H1 (cell line): ENCODE data around the gene NTRK2. TPM values are rescaled to one million over a fixed set of nuclear protein-coding genes. Genes with fewer than 3 reads are reported as not detected.

Experiments
- CTCF ChIA-PET: fragments of 300-600 bp; sonication (Branson Sonifier 250); formaldehyde crosslinking; loops from one replicate; lab custom pipeline; 2021; ENCODE audit not compliant: partially characterized antibody; lab: Charles Lee
- POLR2A ChIA-PET: fragments of 300-600 bp; sonication (Branson Sonifier 250); formaldehyde crosslinking; loops from one replicate; lab custom pipeline; 2021; ENCODE audit warnings: inconsistent platforms; ENCODE audit not compliant: partially characterized antibody; lab: Charles Lee
- DNase-seq, 2 experiments: peaks; one replicate each; pipeline versions ENCODE4 v3.0.0 to v3.0.0-alpha.2; 2010 to 2022; ENCODE audit warnings: low spot score in 2 of 2, low read depth in 1 of 2, mixed read lengths in 1 of 2
- FAIRE-seq: peaks from 2 replicates; lab custom pipeline; 2011; peaks lifted over from hg19 to GRCh38; lab: Jason Lieb, UNC
- H2AFZ ChIP-seq: 2 replicates; pipeline ENCODE4 v1.8.1; 2012; ENCODE audit warnings: low read length, inconsistent platforms
- H2AK5ac ChIP-seq: 2 replicates; pipeline ENCODE4 v1.6.1; 2013; ENCODE audit warnings: low read depth, low read length
- H2BK120ac ChIP-seq: replicated peaks from 2 replicates; pipeline ENCODE3; 2013; ENCODE audit warnings: low read depth, low read length, inconsistent platforms
- H2BK12ac ChIP-seq: 2 replicates; pipeline ENCODE4 v1.6.1; 2013; ENCODE audit warnings: low read depth, low read length
- H2BK15ac ChIP-seq: 2 replicates; pipeline ENCODE4 v1.6.1; 2013; ENCODE audit warnings: low read length
- H2BK20ac ChIP-seq: 2 replicates; pipeline ENCODE4 v1.6.1; 2013; ENCODE audit warnings: low read length
- H2BK5ac ChIP-seq: 2 replicates; pipeline ENCODE4 v1.6.1; 2013; ENCODE audit warnings: low read depth, low read length
- H3K14ac ChIP-seq: 2 replicates; pipeline ENCODE4 v1.6.1; 2013; ENCODE audit warnings: inconsistent platforms; ENCODE audit not compliant: insufficient read length
- H3K18ac ChIP-seq: 2 replicates; pipeline ENCODE4 v1.6.1; 2013; ENCODE audit warnings: low read length; ENCODE audit errors: extremely low read depth
- H3K23ac ChIP-seq: 2 replicates; pipeline ENCODE4 v1.6.1; 2013; ENCODE audit warnings: inconsistent platforms; ENCODE audit not compliant: insufficient read length
- H3K23me2 ChIP-seq: 2 replicates; pipeline ENCODE4 v1.6.1; 2013; ENCODE audit warnings: low read depth, low read length
- H3K27ac ChIP-seq: 2 replicates; pipeline ENCODE4 v1.6.1; 2011; ENCODE audit warnings: low read depth, low read length, inconsistent platforms
- H3K27me3 ChIP-seq, 4 experiments: replicated peaks in 1 of 4; 1 replicate in 1 of 4; 2 replicates in 3 of 4; pipeline versions ENCODE4 v1.6.1 to v1.8.1; 2011 to 2013; ENCODE audit warnings: low read length in 3 of 4, mild to moderate bottlenecking in 3 of 4, inconsistent platforms in 2 of 4, mixed read lengths in 2 of 4, moderate library complexity in 1 of 4; ENCODE audit not compliant: control insufficient read depth in 3 of 4, insufficient read depth in 3 of 4; ENCODE audit errors: extremely low read depth in 1 of 4
- H3K36me3 ChIP-seq, 4 experiments: 2 replicates each; pipeline versions ENCODE4 v1.6.1 to v1.8.1; 2011 to 2013; ENCODE audit warnings: mild to moderate bottlenecking in 4 of 4, low read length in 3 of 4, moderate library complexity in 2 of 4, control low read depth in 1 of 4, inconsistent platforms in 1 of 4; ENCODE audit not compliant: insufficient read depth in 4 of 4, control insufficient read depth in 2 of 4
- H3K4ac ChIP-seq: replicated peaks from 2 replicates; pipeline ENCODE3; 2013; ENCODE audit warnings: low read length, low read depth, mixed read lengths, inconsistent platforms; ENCODE audit not compliant: insufficient read length
- H3K4me1 ChIP-seq, 4 experiments: replicated peaks in 1 of 4; 1 replicate in 1 of 4; 2 replicates in 3 of 4; pipeline versions ENCODE4 v1.6.1 to v1.8.1; 2011 to 2013; ENCODE audit warnings: low read length in 3 of 4, inconsistent platforms in 2 of 4, mixed read lengths in 1 of 4; ENCODE audit not compliant: insufficient read depth in 4 of 4, control insufficient read depth in 3 of 4
- H3K4me2 ChIP-seq, 2 experiments: 2 replicates each; pipeline versions ENCODE4 v1.6.1 to v1.8.1; 2011 to 2013; ENCODE audit warnings: low read depth in 2 of 2, low read length in 2 of 2, control low read depth in 1 of 2, inconsistent platforms in 1 of 2, mild to moderate bottlenecking in 1 of 2; ENCODE audit not compliant: insufficient read depth in 1 of 2
- H3K4me3 ChIP-seq, 4 experiments: fragments of 200-600, 300-600 bp in 1 of 4; sonication (generic), shearing (Covaris generic), sonication (Bioruptor Twin) in 1 of 4; 2 replicates each; pipeline versions ENCODE4 v1.5.1 to v1.8.1; 2011 to 2016; ENCODE audit warnings: low read length in 4 of 4, low read depth in 3 of 4, control low read depth in 2 of 4, inconsistent platforms in 2 of 4, mild to moderate bottlenecking in 2 of 4, mixed read lengths in 1 of 4, moderate library complexity in 1 of 4; ENCODE audit not compliant: insufficient read depth in 2 of 4; ENCODE audit errors: extremely low read depth in 1 of 4
- H3K56ac ChIP-seq: replicated peaks from 2 replicates; pipeline ENCODE3; 2013; ENCODE audit warnings: low read depth, mild to moderate bottlenecking, mixed read lengths, low read length, inconsistent platforms; ENCODE audit not compliant: insufficient read length
- H3K79me1 ChIP-seq: 2 replicates; pipeline ENCODE4 v1.6.1; 2013; ENCODE audit warnings: low read depth, low read length, control low read depth
- H3K79me2 ChIP-seq, 2 experiments: 2 replicates each; pipeline versions ENCODE4 v1.6.1 to v1.8.1; 2012 to 2013; ENCODE audit warnings: low read length in 2 of 2, mild to moderate bottlenecking in 2 of 2, inconsistent platforms in 1 of 2; ENCODE audit not compliant: insufficient read depth in 2 of 2, control insufficient read depth in 1 of 2
- H3K9ac ChIP-seq, 4 experiments: replicated peaks in 1 of 4; 1 replicate in 1 of 4; 2 replicates in 3 of 4; pipeline versions ENCODE4 v1.6.1 to v1.8.1; 2011 to 2013; ENCODE audit warnings: low read depth in 3 of 4, low read length in 3 of 4, control low read depth in 2 of 4, mild to moderate bottlenecking in 2 of 4, moderate library complexity in 2 of 4, inconsistent platforms in 1 of 4; ENCODE audit errors: extremely low read depth in 1 of 4
- H3K9me3 ChIP-seq, 2 experiments: 2 replicates each; pipeline versions ENCODE4 v1.6.1 to v1.8.1; 2012 to 2013; ENCODE audit warnings: mild to moderate bottlenecking in 2 of 2, moderate library complexity in 2 of 2, control low read depth in 1 of 2, inconsistent platforms in 1 of 2, low read depth in 1 of 2, low read length in 1 of 2, mixed read lengths in 1 of 2; ENCODE audit not compliant: insufficient read depth in 2 of 2
- H4K20me1 ChIP-seq, 2 experiments: replicated peaks in 1 of 2; 2 replicates each; pipeline versions ENCODE3 to v1.8.1; 2011 to 2013; ENCODE audit warnings: inconsistent platforms in 2 of 2, low read length in 2 of 2, mild to moderate bottlenecking in 1 of 2; ENCODE audit not compliant: insufficient read depth in 2 of 2, control insufficient read depth in 1 of 2
- H4K5ac ChIP-seq: 2 replicates; pipeline ENCODE4 v1.6.1; 2013; ENCODE audit warnings: low read length, low read depth, mixed read lengths, inconsistent platforms; ENCODE audit not compliant: insufficient read length
- H4K8ac ChIP-seq: 2 replicates; pipeline ENCODE4 v1.8.0; 2013; ENCODE audit warnings: mild to moderate bottlenecking, moderate library complexity, low read length, inconsistent platforms; ENCODE audit not compliant: insufficient read depth; ENCODE audit errors: extremely low read depth
- H4K91ac ChIP-seq: replicated peaks from 2 replicates; pipeline ENCODE3; 2013; ENCODE audit warnings: low read length, mixed read lengths, inconsistent platforms; ENCODE audit not compliant: insufficient read length
- CEBPB ChIP-seq: IDR thresholded peaks from 2 replicates; pipeline ENCODE4 v1.6.1; 2012; ENCODE audit warnings: low read depth, low read length
- CREB1 ChIP-seq: IDR thresholded peaks from 2 replicates; pipeline ENCODE4 v1.6.1; 2012; ENCODE audit warnings: inconsistent platforms
- CTBP2 ChIP-seq: IDR thresholded peaks from 2 replicates; pipeline ENCODE4 v1.7.0; 2011; ENCODE audit warnings: borderline replicate concordance, mild to moderate bottlenecking, moderate library complexity, mixed read lengths, low read length; ENCODE audit not compliant: insufficient read depth, insufficient read length
- EZH2 ChIP-seq: fragments of 200-600 bp; sonication (generic); IDR thresholded peaks from 2 replicates; pipeline ENCODE4 v1.7.1; 2012; ENCODE audit warnings: low read depth, mild to moderate bottlenecking, moderate library complexity, low read length, inconsistent platforms; ENCODE audit not compliant: severe bottlenecking
- FOSL1 ChIP-seq: IDR thresholded peaks from 2 replicates; pipeline ENCODE4 v1.6.1; 2011; ENCODE audit warnings: mild to moderate bottlenecking, low read depth, low read length, moderate library complexity; ENCODE audit not compliant: insufficient read depth
- RBBP5 ChIP-seq: IDR thresholded peaks from 2 replicates; pipeline ENCODE4 v1.7.1; 2012; ENCODE audit warnings: low read depth, mild to moderate bottlenecking, inconsistent platforms, low read length, moderate library complexity, borderline replicate concordance
- RXRA ChIP-seq: IDR thresholded peaks from 2 replicates; pipeline ENCODE4 v1.6.1; 2011; ENCODE audit warnings: low read depth, mild to moderate bottlenecking, low read length, moderate library complexity; ENCODE audit not compliant: insufficient read depth
- TAF7 ChIP-seq: optimal IDR thresholded peaks from 2 replicates; pipeline ENCODE3; 2011; ENCODE audit warnings: low read depth, mild to moderate bottlenecking, inconsistent platforms, low read length, moderate library complexity, borderline replicate concordance
- TCF12 ChIP-seq: IDR thresholded peaks from 2 replicates; pipeline ENCODE4 v1.6.1; 2011; ENCODE audit warnings: low read depth, mild to moderate bottlenecking, low read length
- WGBS, 2 experiments: shearing (Covaris generic) in 1 of 2; methylation state at CpG; one replicate each; pipeline versions ENCODE4 v1.1.6 to v1.1.7; 2013 to 2015; ENCODE audit warnings: low lambda C conversion rate in 2 of 2, mixed read lengths in 2 of 2, inconsistent platforms in 1 of 2, low coverage in 1 of 2, missing lambda C conversion rate in 1 of 2; ENCODE audit not compliant: insufficient replicate concordance in 2 of 2, insufficient coverage in 1 of 2, insufficient read length in 1 of 2; ENCODE audit errors: extremely low coverage in 1 of 2, missing lambda C conversion rate in 1 of 2; 5-methylcytosine and 5-hydroxymethylcytosine counted together
- polyA plus RNA-seq, 7 experiments: library from polyadenylated mRNA; depleted of rRNA in 3 of 7; stranded (reverse) in 5 of 7; unstranded in 2 of 7; fragments of >200 nt in 5 of 7; fragments of 200-250 nt in 2 of 7; gene quantifications; 1 replicate in 5 of 7; 2 replicates in 1 of 7; 4 replicates in 1 of 7; pipeline versions ENCODE4 v1.2.1 to v1.2.3, GENCODE V29; 2011 to 2013; ENCODE audit warnings: missing spikeins in 2 of 7, mixed read lengths in 2 of 7
- total RNA-seq: library from RNA; stranded (reverse); fragmentation: NEBNext Ultra II Directional; extraction: Animal tissue kit (Norgen Biotek cat#: 25700); gene quantifications from 2 replicates; pipeline ENCODE4 v1.2.1, GENCODE V29; 2021
- TF ChIP-seq, protein P1 (sequence below): IDR thresholded peaks from 2 replicates; pipeline ENCODE4 v1.6.1; 2012; ENCODE audit warnings: low read length, inconsistent platforms
- TF ChIP-seq, protein P2 (sequence below): IDR thresholded peaks from 2 replicates; pipeline ENCODE4 v1.6.1; 2011; ENCODE audit warnings: low read depth, mild to moderate bottlenecking, low read length; ENCODE audit not compliant: insufficient read depth

The NTRK2 gene
- total and polyA plus RNA-seq, 2 of the 8 experiments (the other 6 are each of a cell fraction or from before 2014, with no cell fraction given): 0.03 to 0.04 TPM

DNA sequence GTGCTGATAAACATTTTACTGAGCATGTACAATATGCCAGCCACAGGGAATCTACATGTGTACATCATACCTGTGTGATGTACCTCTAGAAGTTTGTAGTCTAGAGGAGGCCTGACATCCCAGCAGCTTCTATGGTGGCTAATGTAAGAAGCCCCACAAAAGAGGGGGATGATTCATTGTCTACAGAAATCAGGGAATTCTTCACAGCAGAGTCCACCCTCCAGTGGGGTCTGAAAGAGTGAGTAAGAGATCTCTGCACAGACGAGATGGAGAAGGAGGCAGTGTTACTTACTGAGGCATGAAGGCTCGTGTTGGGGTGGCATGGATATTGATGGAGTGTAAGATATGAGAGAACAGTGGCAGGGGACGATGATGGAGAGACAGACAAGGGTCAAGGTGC is 103.0 kb downstream of the NTRK2 start:
- ChIA-PET CTCF (interaction anchor here (0.6 to 3.9 kb wide), 2 partner anchors 8 to 56 kb away, joined by 4 to 19 read pairs; no protein-coding TSS in a partner anchor), POLR2A (interaction anchor here (0.7 kb wide), 1 partner anchor 18 kb away, joined by 3 read pairs; no protein-coding TSS in a partner anchor)
- H3K23ac ChIP-seq: no peak overlapping the region
- WGBS, 2 experiments: 87% methylated on average over 3 of the region's 3 CpGs; no CpG with 5 or more reads in 1 of the 2 experiments
- H2BK5ac ChIP-seq: no peak overlapping the region
- H2AK5ac ChIP-seq: no peak overlapping the region
- no peak overlapping the region for H2BK120ac ChIP-seq
- no peak overlapping the region for H4K5ac ChIP-seq
- no peaks in the 10 kb centered on the region for H3K27me3 ChIP-seq
- H2AFZ ChIP-seq: no peak overlapping the region
- no peak overlapping the region for H3K18ac ChIP-seq
- no peak overlapping the region for H3K4me2 ChIP-seq
- peaks cover 0 to 3% (median 2%) of the 10 kb centered on the region in 4 experiments; a peak in 3 of 7 replicates for H3K4me1 ChIP-seq
- no peaks in the 10 kb centered on the region for H3K79me2 ChIP-seq
- H3K79me1 ChIP-seq: no peaks in the 10 kb centered on the region
- H3K23me2 ChIP-seq: no peaks in the 10 kb centered on the region
- no peak overlapping the region for H3K4me3 ChIP-seq
- no peak overlapping the region for H3K9ac ChIP-seq
- H2BK20ac ChIP-seq: no peak overlapping the region
- no peak for DNase-seq
- no peaks in the 10 kb centered on the region for H3K9me3 ChIP-seq
- FAIRE-seq: no peak
- no peak overlapping the region for H3K27ac ChIP-seq
- no peak overlapping the region for H4K8ac ChIP-seq
- no peak overlapping the region for H3K14ac ChIP-seq
- H4K20me1 ChIP-seq: no peaks in the 10 kb centered on the region
- no peak overlapping the region for H2BK12ac ChIP-seq
- no peaks in the 10 kb centered on the region for H3K36me3 ChIP-seq
- no peak overlapping the region for H3K4ac ChIP-seq
- no peak overlapping the region for H2BK15ac ChIP-seq
- no peak overlapping the region for H4K91ac ChIP-seq
- H3K56ac ChIP-seq: no peak overlapping the region
- TF ChIP-seq CTBP2 (no peak), TAF7 (no peak), TCF12 (no peak), RBBP5 (no peak), RXRA (no peak), EZH2 (no peak), CREB1 (no peak), CEBPB (no peak), FOSL1 (no peak)
- TF ChIP-seq, protein P1, sequence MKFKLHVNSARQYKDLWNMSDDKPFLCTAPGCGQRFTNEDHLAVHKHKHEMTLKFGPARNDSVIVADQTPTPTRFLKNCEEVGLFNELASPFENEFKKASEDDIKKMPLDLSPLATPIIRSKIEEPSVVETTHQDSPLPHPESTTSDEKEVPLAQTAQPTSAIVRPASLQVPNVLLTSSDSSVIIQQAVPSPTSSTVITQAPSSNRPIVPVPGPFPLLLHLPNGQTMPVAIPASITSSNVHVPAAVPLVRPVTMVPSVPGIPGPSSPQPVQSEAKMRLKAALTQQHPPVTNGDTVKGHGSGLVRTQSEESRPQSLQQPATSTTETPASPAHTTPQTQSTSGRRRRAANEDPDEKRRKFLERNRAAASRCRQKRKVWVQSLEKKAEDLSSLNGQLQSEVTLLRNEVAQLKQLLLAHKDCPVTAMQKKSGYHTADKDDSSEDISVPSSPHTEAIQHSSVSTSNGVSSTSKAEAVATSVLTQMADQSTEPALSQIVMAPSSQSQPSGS: no peak
- TF ChIP-seq, protein P2, sequence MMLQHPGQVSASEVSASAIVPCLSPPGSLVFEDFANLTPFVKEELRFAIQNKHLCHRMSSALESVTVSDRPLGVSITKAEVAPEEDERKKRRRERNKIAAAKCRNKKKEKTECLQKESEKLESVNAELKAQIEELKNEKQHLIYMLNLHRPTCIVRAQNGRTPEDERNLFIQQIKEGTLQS: no peak
